ENCODE measurements around the gene HSDL1.
"Not testable (repeated sequence)": the region's sequence is repeated elsewhere in the genome, so short reads cannot be mapped to it uniquely, and the experiment has no call there.

The HSDL1 gene

DNA sequence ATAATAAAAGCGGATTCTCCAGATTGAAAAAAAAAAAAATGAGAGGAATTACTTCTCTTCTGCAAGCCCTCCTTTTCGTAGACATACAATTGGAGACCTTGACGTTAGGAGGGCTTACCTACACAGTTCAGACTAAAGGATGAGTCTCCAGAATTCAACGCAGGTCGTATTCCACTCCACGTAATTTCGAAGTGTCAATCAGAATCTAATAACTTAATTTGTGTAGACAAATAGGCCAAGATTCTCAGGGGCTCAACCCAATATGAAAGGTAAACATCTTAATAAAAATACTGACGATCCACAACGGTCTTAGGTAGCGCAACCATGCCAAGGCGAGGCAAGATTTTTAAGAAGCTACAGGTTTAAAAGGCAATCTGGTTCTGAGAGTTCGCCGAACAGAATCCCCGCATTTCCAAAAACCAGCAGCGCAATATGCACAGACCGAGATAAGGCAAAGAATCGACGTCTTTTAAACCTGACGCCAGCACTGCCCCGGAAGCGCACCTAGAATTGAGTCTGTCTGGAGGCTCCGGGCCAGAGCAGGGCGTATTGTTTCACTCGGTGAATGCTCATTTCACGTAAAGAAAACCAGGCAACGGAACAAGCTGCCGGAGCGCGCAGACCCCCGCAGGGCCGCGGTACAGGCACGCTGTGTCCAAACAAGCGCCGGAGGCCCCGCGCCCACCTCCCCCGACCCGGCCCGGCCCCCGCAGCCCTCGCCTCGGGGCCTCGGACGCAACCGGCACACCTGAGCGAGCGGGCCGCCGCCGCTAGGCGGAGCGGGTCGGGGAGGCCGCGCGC is 28.9 kb downstream of the HSDL1 start:
- TF ChIP-seq, protein P1, sequence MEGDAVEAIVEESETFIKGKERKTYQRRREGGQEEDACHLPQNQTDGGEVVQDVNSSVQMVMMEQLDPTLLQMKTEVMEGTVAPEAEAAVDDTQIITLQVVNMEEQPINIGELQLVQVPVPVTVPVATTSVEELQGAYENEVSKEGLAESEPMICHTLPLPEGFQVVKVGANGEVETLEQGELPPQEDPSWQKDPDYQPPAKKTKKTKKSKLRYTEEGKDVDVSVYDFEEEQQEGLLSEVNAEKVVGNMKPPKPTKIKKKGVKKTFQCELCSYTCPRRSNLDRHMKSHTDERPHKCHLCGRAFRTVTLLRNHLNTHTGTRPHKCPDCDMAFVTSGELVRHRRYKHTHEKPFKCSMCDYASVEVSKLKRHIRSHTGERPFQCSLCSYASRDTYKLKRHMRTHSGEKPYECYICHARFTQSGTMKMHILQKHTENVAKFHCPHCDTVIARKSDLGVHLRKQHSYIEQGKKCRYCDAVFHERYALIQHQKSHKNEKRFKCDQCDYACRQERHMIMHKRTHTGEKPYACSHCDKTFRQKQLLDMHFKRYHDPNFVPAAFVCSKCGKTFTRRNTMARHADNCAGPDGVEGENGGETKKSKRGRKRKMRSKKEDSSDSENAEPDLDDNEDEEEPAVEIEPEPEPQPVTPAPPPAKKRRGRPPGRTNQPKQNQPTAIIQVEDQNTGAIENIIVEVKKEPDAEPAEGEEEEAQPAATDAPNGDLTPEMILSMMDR (IDR thresholded peaks at IDR 0.05; ENCODE audit: low read depth, low read length) = peak; percentile 26; the same call in 1 of the 2 replicates
- TF ChIP-seq EZH2phosphoT487 (IDR thresholded peaks at IDR 0.05; ENCODE audit: low read depth) = no peak
- no peaks in the 10 kb centered on the region for H3K27me3 ChIP-seq (ENCODE audit: low read depth, low read length)
- H2AFZ ChIP-seq (ENCODE audit: low read depth, low read length) = peak overlapping the region; percentile 13
- peak overlapping the region; percentile 84 for H3K9ac ChIP-seq (ENCODE audit: low read length)
- peak overlapping the region; percentile 82 for H3K4me3 ChIP-seq (ENCODE audit: low read length)
- H3K36me3 ChIP-seq (replicated peaks; ENCODE audit: low read depth, low read length) = no peaks in the 10 kb centered on the region
- H3K4me1 ChIP-seq (ENCODE audit: low read length) = peaks cover 16% of the 10 kb centered on the region; the same call in 1 of the 2 replicates
- H3K9me3 ChIP-seq (ENCODE audit: insufficient read depth, low read length) = no peaks in the 10 kb centered on the region
- peaks cover 38% of the 10 kb centered on the region for H3K79me2 ChIP-seq (ENCODE audit: low read length)
- peak overlapping the region; percentile 69 for H3K4me2 ChIP-seq (ENCODE audit: low read length)
- H4K20me1 ChIP-seq (ENCODE audit: insufficient read depth, low read length) = peaks cover 6% of the 10 kb centered on the region
- peak overlapping the region; percentile 49 for H3K27ac ChIP-seq (ENCODE audit: low read length)

DNA sequence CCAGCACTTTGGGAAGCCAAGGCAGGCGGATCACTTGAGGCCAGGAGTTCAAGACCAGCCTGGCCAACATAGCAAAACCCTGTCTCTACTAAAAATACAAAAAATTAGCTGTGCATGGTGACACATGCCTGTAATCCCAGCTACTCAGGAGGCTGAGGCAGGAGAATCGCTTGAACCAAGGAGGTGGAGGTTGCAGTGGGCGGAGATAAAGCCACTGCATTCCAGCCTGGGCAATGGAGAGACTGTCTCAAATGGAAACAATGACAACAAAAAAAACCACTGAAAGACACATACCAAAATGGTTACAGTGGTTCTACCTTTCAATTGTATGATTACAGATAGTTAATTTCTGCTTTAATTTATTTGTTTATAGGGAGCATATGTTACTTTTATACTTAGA is 33.0 kb downstream of the HSDL1 start:
- H2AFZ ChIP-seq (ENCODE audit: low read depth, low read length); H3K4me3 ChIP-seq (ENCODE audit: low read length); H3K27ac ChIP-seq (ENCODE audit: low read length); H3K4me2 ChIP-seq (ENCODE audit: low read length); H3K9ac ChIP-seq (ENCODE audit: low read length); H3K27me3 ChIP-seq (ENCODE audit: low read depth, low read length); H3K9me3 ChIP-seq (ENCODE audit: insufficient read depth, low read length): not testable (repeated sequence)
- Histone ChIP-seq H3K36me3 (replicated peaks; ENCODE audit: low read depth, low read length) (peaks cover 11% of the 10 kb centered on the region), H4K20me1 (ENCODE audit: insufficient read depth, low read length) (peaks cover 35% of the 10 kb centered on the region), H3K4me1 (ENCODE audit: low read length) (peaks cover 19% of the 10 kb centered on the region; the same call in 1 of the 2 replicates), H3K79me2 (ENCODE audit: low read length) (peaks cover 61% of the 10 kb centered on the region)

DNA sequence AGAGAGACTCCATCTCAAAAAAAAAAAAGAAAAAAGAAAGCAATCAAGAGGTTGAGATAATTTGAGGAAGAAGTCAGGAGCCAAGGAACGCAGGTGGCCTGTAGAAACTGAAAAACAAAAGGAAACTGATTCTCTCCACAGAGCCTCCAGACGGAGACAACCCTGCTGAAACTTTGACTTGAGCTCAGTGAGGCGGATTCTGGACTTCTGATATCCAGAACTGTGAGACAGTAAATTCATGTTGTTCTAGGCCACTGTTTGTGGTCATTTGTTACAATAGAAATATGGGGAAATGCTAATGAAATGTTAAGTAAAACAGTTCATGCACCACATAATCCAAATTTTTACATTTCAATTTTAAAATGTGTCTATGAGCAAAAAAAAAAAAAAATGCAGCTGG is 33.5 kb downstream of the HSDL1 start:
- Histone ChIP-seq H3K27ac (ENCODE audit: low read length) (no peak overlapping the region), H3K79me2 (ENCODE audit: low read length) (peaks cover 65% of the 10 kb centered on the region), H2AFZ (ENCODE audit: low read depth, low read length) (no peak overlapping the region), H3K36me3 (replicated peaks; ENCODE audit: low read depth, low read length) (peaks cover 11% of the 10 kb centered on the region), H3K9ac (ENCODE audit: low read length) (no peak overlapping the region), H3K4me1 (ENCODE audit: low read length) (peaks cover 19% of the 10 kb centered on the region; the same call in 1 of the 2 replicates), H4K20me1 (ENCODE audit: insufficient read depth, low read length) (peaks cover 40% of the 10 kb centered on the region), H3K4me2 (ENCODE audit: low read length) (no peak overlapping the region; the same call in 1 of the 2 replicates), H3K9me3 (ENCODE audit: insufficient read depth, low read length) (no peaks in the 10 kb centered on the region), H3K4me3 (ENCODE audit: low read length) (no peak overlapping the region), H3K27me3 (ENCODE audit: low read depth, low read length) (no peaks in the 10 kb centered on the region)
- TF ChIP-seq, protein P1 (IDR thresholded peaks at IDR 0.05; ENCODE audit: low read depth, low read length) = no peak
- TF ChIP-seq EZH2phosphoT487 (IDR thresholded peaks at IDR 0.05; ENCODE audit: low read depth) = no peak

DNA sequence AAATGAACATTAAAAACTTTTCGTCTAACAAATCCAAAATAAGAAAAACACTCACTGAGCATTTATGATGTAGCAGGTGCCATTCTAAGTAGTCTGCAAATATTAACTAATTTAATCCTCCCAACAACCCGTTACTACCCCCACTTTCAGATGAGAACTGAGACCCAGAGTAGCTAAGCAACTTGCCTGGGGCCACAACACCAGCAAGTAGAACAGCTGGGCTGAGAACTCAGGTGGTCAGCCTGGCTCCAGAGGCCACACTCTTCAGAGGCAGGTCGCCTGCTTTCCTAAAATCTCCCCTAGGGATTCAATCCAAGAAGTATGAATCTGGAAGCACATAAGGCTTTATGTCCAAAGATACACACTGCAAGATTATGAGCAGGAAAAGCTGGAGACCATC is 34.5 kb downstream of the HSDL1 start:
- Histone ChIP-seq H3K4me3 (ENCODE audit: low read length) (no peak overlapping the region), H3K9me3 (ENCODE audit: insufficient read depth, low read length) (no peaks in the 10 kb centered on the region), H3K79me2 (ENCODE audit: low read length) (peaks cover 63% of the 10 kb centered on the region), H3K27me3 (ENCODE audit: low read depth, low read length) (no peaks in the 10 kb centered on the region), H3K36me3 (replicated peaks; ENCODE audit: low read depth, low read length) (peaks cover 11% of the 10 kb centered on the region), H3K9ac (ENCODE audit: low read length) (no peak overlapping the region), H3K4me1 (ENCODE audit: low read length) (peaks cover 17% of the 10 kb centered on the region; the same call in 1 of the 2 replicates), H3K27ac (ENCODE audit: low read length) (no peak overlapping the region), H4K20me1 (ENCODE audit: insufficient read depth, low read length) (peaks cover 47% of the 10 kb centered on the region), H2AFZ (ENCODE audit: low read depth, low read length) (no peak overlapping the region), H3K4me2 (ENCODE audit: low read length) (no peak overlapping the region)
- TF ChIP-seq, protein P1 (IDR thresholded peaks at IDR 0.05; ENCODE audit: low read depth, low read length) = no peak
- no peak for TF ChIP-seq EZH2phosphoT487 (IDR thresholded peaks at IDR 0.05; ENCODE audit: low read depth)
